HFF-Myc (cell line): ENCODE measurements around the gene USP31.

Source experiments
- DNase-seq: peaks from one replicate; pipeline ENCODE4 v3.0.0-alpha.2; 2011; ENCODE audit warnings: low read depth; ENCODE audit errors: extremely low read depth
- H3K4me3 ChIP-seq: replicated peaks from 2 replicates; pipeline ENCODE4 v1.5.1; 2011; ENCODE audit warnings: low read depth, mild to moderate bottlenecking, control low read depth, low read length
- CTCF ChIP-seq: IDR thresholded peaks from 2 replicates; pipeline ENCODE4 v1.5.1; 2012; ENCODE audit warnings: mild to moderate bottlenecking, low read depth, low read length, control low read depth; ENCODE audit errors: missing control alignments

Gene USP31

DNA sequence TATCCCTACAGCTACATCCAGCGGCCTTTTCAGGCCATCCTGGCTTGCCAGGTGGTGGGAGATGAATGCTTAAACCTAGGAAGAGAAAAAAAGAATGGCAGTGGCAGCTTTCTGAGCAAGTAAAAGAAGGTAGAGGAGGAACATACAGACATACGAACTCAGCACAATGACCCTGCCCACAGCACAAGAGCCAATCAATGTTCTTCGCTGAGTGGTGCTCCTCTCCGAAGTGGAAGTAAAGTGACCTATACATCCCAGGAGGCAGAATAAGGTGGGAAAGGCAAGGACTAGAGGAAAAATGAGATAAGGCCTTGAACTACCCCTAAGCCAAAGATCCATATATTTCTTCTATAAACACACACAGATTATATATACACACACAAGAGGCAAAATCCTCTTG is 28.7 kb downstream of the USP31 start:
- no peak for DNase-seq
- TF ChIP-seq CTCF = no peak
- no peak overlapping the region for H3K4me3 ChIP-seq

DNA sequence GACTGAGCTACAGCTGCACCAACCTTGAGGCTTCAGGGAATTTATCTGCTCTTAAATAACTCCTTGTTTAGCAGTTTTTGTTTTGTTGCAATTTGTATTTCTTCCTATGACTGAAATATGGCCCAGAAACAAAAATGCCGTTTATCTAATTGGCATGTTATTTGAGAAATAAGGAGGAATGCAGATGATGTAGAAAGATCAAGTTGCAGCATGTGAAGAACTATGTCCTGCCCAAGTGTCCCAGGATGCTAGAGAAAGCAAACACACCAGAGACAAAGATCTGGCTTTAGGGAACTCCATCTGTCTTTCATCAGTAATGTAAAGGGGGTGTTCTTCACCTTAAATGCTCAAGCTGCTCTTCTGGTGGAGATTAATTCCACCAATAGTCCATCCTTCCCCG is 29.7 kb downstream of the USP31 start:
- TF ChIP-seq CTCF = no peak
- peak; percentile 42 for DNase-seq
- no peak overlapping the region for H3K4me3 ChIP-seq

DNA sequence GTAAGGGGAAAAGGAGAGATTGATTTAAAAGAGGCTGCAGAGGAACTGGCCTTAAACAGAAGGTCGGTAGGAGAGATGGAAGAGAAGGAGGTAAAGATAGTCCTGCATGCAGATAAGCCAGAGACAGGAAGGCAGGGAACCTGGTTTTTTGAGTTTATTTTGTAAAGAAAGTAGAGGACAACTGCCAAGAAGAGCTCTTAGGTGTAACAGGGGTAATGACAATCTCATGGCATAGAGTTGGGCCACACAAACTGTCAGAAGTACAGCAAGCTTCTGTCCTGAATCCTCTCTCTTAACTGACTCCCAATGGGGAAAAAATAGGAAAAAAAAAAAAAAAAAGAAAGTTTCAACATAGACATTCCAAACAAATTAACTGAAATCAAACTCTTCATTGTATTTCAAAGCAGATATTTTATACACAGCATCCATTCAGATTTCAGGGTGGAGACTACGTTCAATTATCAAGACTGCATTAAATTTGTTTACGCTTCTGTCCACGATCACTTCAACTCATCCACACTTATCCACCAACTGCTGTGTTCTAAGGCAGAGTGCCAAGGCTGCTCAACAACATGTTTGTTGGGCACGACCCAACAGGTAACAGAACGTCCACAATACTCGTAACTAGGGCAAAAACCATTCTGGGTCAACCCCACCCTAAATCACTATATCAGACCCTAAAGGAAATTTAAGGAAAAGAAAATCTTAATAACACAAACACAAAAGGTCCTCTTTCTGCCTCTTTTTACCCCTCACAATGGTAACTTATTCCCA is 34.9 kb downstream of the USP31 start:
- no peak for DNase-seq
- no peak for TF ChIP-seq CTCF
- no peak overlapping the region for H3K4me3 ChIP-seq

DNA sequence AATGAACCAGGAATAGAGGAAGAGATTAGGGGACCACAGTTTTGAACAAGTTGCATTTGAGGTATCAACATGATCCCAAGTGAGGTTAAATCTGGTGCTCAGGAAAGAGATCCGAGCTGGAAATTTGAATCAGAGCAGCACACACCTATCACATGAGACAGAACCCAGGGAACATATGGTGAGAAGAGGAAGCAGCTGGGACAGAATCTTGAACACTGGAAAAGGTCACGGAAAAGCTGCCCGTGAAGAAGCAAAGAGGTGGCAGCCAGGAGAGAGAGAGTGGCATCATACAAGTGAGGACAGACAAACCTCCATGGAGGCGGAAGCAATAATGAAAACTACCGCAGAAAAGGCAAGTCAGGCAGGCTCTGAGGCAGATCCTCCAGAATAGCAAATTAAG is 36.1 kb downstream of the USP31 start:
- no peak for TF ChIP-seq CTCF
- H3K4me3 ChIP-seq = no peak overlapping the region

DNA sequence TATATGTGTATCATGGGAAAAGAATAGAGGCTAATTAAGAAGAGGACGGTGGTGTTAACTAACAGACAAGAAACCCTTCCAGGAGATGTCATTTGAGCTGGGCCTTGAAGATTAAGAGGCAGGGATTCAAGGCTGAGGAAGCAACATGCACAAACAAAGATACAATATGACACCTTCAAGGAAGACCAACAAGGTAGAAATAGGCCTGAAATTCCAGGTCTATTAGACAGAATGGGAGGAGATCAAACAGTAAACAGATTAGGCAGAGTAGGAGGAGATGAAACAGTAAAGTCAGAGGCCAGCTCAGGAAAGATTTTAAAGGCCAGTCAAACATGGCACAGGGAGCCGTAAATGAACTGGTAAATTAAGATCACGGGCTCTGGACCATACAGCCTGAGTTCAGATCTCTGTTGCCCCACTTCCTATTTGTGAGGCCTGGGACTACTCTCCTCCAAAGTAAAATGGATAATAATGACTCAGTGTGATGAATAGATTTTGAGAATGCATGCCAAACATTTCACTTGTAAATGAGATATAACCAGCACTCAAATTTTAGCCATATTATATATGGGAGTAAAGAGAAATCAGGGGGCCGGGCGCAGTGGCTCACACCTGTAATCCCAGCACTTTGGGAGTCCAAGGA is 38.9 kb downstream of the USP31 start:
- no peak for TF ChIP-seq CTCF
- H3K4me3 ChIP-seq = no peak overlapping the region
- no peak for DNase-seq

More for the DNA sequence above, 36.1 kb downstream of the USP31 start:
- DNase-seq = no peak

GRCh38 chr16:23107936-23108335 is 41.3 kb downstream of the USP31 start:
- no peak for DNase-seq
- no peak overlapping the region for H3K4me3 ChIP-seq
- TF ChIP-seq CTCF = no peak
